Liver (tissue), 3 donors: Measurements from ENCODE around the gene APOBEC3G.

Experiments used
- ATF3 ChIP-seq: IDR thresholded peaks from 2 replicates; pipeline ENCODE4 v1.6.1; 2016; ENCODE audit warnings: antibody characterized with exemption
- EGR1 ChIP-seq, 2 donors: IDR thresholded peaks; 2 replicates each; pipeline ENCODE4 v1.6.1; 2016 to 2018; ENCODE audit warnings: antibody characterized with exemption in 2 of 2, low read depth in 2 of 2
- GABPA ChIP-seq, 2 donors: IDR thresholded peaks in 1 of 2; conservative IDR thresholded peaks in 1 of 2; 2 replicates each; pipeline ENCODE4 v1.6.1; 2016; ENCODE audit warnings: antibody characterized with exemption in 2 of 2, mild to moderate bottlenecking in 1 of 2, moderate library complexity in 1 of 2
- RAD21 ChIP-seq, 2 donors: IDR thresholded peaks; 2 replicates each; pipeline ENCODE4 v1.6.1; 2016; ENCODE audit warnings: antibody characterized with exemption in 2 of 2, mild to moderate bottlenecking in 2 of 2
- REST ChIP-seq: IDR thresholded peaks from 2 replicates; pipeline ENCODE4 v1.6.1; 2016; ENCODE audit warnings: antibody characterized with exemption, mild to moderate bottlenecking
- SP1 ChIP-seq: IDR thresholded peaks from 2 replicates; pipeline ENCODE4 v1.6.1; 2018; ENCODE audit warnings: antibody characterized with exemption, mild to moderate bottlenecking
- TAF1 ChIP-seq: conservative IDR thresholded peaks from 2 replicates; pipeline ENCODE4 v1.6.1; 2016; ENCODE audit warnings: antibody characterized with exemption, mild to moderate bottlenecking
- YY1 ChIP-seq: IDR thresholded peaks from 2 replicates; pipeline ENCODE4 v1.6.1; 2016; ENCODE audit warnings: antibody characterized with exemption, mild to moderate bottlenecking
- ZBTB33 ChIP-seq: IDR thresholded peaks from 2 replicates; pipeline ENCODE4 v1.6.1; 2016; ENCODE audit warnings: antibody characterized with exemption
- TF ChIP-seq, protein P1 (sequence below): fragments of 150-350 bp; IDR thresholded peaks from 2 replicates; pipeline ENCODE4 v1.5.1; 2017; ENCODE audit warnings: improper control_type of control experiment, low read depth, low read length; ENCODE audit not compliant: missing input control
- donor health status: healthy.
- donor health status: healthy.

DNA sequence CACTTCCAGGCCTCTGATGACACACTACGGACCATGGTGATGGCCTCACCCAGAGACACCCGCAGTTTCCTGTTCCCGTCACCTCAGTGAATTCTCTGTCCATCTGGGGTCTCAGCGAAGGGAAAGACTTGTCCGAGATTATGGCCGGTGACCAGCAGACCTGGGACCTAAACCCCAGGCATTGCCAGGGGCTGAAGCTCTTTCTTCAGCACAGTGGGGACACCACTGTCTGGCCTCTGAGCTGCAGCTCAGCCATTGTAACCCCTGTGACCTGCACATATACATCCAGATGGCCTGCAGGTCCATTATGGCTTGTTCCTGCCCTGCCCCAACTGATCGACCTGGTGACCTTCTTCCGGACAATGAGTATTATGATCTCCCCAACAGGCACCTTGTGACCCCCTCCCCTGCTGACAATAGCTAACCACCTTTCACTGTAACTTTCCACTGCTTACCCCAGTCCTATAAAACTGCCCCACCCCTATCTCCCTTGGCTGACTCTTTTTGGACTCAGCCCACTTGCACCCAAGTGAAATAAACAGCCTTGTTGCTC is 53.2 kb downstream of the APOBEC3G start:
- no peak for TF ChIP-seq ZBTB33
- TF ChIP-seq, protein P1, sequence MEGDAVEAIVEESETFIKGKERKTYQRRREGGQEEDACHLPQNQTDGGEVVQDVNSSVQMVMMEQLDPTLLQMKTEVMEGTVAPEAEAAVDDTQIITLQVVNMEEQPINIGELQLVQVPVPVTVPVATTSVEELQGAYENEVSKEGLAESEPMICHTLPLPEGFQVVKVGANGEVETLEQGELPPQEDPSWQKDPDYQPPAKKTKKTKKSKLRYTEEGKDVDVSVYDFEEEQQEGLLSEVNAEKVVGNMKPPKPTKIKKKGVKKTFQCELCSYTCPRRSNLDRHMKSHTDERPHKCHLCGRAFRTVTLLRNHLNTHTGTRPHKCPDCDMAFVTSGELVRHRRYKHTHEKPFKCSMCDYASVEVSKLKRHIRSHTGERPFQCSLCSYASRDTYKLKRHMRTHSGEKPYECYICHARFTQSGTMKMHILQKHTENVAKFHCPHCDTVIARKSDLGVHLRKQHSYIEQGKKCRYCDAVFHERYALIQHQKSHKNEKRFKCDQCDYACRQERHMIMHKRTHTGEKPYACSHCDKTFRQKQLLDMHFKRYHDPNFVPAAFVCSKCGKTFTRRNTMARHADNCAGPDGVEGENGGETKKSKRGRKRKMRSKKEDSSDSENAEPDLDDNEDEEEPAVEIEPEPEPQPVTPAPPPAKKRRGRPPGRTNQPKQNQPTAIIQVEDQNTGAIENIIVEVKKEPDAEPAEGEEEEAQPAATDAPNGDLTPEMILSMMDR = no peak
- no peak for TF ChIP-seq EGR1 (IDR thresholded peaks at IDR 0.05; ENCODE audit: low read depth in 2 of 2)
- no peak for TF ChIP-seq GABPA (IDR thresholded peaks at IDR 0.05 in 1 of 2, conservative IDR thresholded peaks at IDR 0.05 in 1 of 2)
- TF ChIP-seq REST = no peak
- TF ChIP-seq ATF3 = no peak
- TF ChIP-seq SP1 = no peak
- no peak for TF ChIP-seq YY1
- TF ChIP-seq TAF1 = no peak
- no peak for TF ChIP-seq RAD21 (IDR thresholded peaks at IDR 0.05)
